GM13976 (cell line): ENCODE measurements around the gene H2AZ1.
"Not testable (repeated sequence)": the region's sequence is repeated elsewhere in the genome, so short reads cannot be mapped to it uniquely, and the experiment has no call there.

Source experiments
- DNase-seq: peaks from one replicate; pipeline ENCODE4 v3.0.0; 2012; ENCODE audit warnings: low spot score
- in situ Hi-C: fragments of 300-500 bp; cut with MboI; formaldehyde crosslinking; loops from one replicate; pipeline ENCODE4 v1.12.0; 2022; ENCODE audit warnings: low sequenced_read_pairs, mixed read lengths, inconsistent platforms; ENCODE audit not compliant: unreplicated experiment
- TF ChIP-seq, protein P1 (sequence below): IDR thresholded peaks from 2 replicates; pipeline ENCODE4 v1.5.1; 2012; ENCODE audit warnings: borderline replicate concordance, mild to moderate bottlenecking; ENCODE audit not compliant: insufficient read depth; ENCODE audit errors: extremely low read depth, missing control alignments, control extremely low read depth

H2AZ1 gene

DNA sequence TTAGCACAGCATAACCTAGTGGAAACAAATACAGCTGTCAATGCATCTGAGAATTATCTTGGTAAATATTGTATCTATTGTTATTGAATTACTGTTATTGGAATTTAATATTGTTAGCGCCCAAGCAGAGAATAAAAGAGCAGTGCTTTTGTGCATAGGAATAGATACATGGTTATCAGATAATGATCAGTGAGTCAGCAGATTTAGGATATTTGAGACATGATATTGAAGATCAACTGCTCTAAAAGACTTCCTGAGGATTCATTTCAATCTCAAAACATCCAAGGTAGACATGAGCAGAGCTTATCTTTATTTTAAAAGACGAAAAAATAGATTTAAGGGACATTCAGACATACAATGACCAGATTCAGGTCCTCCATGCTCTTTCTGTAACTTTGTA is 10.6 kb upstream of the H2AZ1 start:
- in situ Hi-C loops = no loop called here
- TF ChIP-seq, protein P1, sequence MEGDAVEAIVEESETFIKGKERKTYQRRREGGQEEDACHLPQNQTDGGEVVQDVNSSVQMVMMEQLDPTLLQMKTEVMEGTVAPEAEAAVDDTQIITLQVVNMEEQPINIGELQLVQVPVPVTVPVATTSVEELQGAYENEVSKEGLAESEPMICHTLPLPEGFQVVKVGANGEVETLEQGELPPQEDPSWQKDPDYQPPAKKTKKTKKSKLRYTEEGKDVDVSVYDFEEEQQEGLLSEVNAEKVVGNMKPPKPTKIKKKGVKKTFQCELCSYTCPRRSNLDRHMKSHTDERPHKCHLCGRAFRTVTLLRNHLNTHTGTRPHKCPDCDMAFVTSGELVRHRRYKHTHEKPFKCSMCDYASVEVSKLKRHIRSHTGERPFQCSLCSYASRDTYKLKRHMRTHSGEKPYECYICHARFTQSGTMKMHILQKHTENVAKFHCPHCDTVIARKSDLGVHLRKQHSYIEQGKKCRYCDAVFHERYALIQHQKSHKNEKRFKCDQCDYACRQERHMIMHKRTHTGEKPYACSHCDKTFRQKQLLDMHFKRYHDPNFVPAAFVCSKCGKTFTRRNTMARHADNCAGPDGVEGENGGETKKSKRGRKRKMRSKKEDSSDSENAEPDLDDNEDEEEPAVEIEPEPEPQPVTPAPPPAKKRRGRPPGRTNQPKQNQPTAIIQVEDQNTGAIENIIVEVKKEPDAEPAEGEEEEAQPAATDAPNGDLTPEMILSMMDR = no peak
- DNase-seq = no peak

DNA sequence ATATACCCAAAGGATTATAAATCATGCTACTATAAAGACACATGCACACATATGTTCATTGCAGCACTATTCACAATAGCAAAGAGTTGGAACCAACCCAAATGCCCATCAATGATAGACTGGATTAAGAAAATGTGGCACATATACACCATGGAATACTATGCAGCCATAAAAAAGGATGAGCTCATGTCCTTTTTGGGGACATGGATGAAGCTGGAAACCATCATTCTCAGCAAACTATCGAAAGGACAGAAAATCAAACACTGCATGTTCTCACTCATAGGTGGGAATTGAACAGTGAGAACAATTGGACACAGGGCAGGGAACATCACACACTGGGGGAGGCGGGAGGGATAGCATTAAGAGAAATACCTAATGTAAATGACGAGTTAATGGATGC is 8.1 kb upstream of the H2AZ1 start:
- DNase-seq, in situ Hi-C loops: not testable (repeated sequence)

GRCh38 chr4:99950913-99951254 is 809 bp upstream of the H2AZ1 start:
- in situ Hi-C loops = no loop called here
- DNase-seq = no peak
- TF ChIP-seq, protein P1 = no peak

GRCh38 chr4:99949034-99949998 is 759 bp downstream of the H2AZ1 start:
- peak; percentile 78 for DNase-seq
- in situ Hi-C loops = no loop called here
- TF ChIP-seq, protein P1 = peak; percentile 85

DNA sequence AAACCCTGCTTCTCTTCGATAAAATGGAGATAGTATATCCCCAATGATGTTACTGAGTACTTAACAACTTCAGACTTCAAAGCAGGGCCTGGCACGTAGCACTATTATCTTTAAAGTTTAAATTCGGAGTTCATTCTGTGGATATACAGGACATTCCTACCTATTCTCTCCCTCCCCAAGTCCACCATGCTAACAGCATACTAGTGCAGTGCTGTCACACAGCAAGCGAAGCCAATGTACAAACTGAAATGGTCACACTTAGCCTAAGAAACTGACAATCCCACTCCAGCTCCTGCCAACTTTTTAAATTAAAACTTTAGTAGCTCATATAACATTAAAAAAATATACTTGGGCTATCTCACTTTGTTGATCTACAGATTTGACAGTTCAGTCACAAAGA is 2.5 kb downstream of the H2AZ1 start:
- TF ChIP-seq, protein P1 = no peak
- in situ Hi-C loops = no loop called here
- DNase-seq = no peak

GRCh38 chr4:99947190-99947578 is 2.9 kb downstream of the H2AZ1 start:
- DNase-seq = no peak
- TF ChIP-seq, protein P1 = no peak
- in situ Hi-C loops = no loop called here

GRCh38 chr4:99946356-99947189 is 3.5 kb downstream of the H2AZ1 start, which contains the start of gene DNAJB14:
Gene DNAJB14, minus strand, starts transcription at chr4:99946618. Its CDS starts 47 bp downstream, at chr4:99946571.
- TF ChIP-seq, protein P1 = no peak
- DNase-seq = peak; percentile 86
- in situ Hi-C loops = no loop called here
